OCI-LY7 (cell line): Measurements from ENCODE around the gene MAP3K5. TPM values are rescaled to one million over a fixed set of nuclear protein-coding genes. Genes with fewer than 3 reads are reported as not detected.

Source experiments
- Bru-seq: library from RNA; stranded (reverse); fragments of 400-500 nt; gene quantifications from one replicate; lab custom pipeline; 2021; lab: Mats Ljungman, UMichigan
- BruChase-seq, 2 experiments: library from RNA; stranded (reverse); fragments of 400-500 nt; gene quantifications; one replicate each; lab custom pipeline; 2021; lab: Mats Ljungman, UMichigan
- BruUV-seq: library from RNA; stranded (reverse); fragments of 400-500 nt; replicated peaks from 2 replicates; lab custom pipeline; 2021; lab: Mats Ljungman, UMichigan
- CTCF ChIA-PET: fragments of 300-600 bp; sonication (Branson Sonifier 250); formaldehyde crosslinking; loops from one replicate; lab custom pipeline; 2022; ENCODE audit warnings: antibody characterized with exemption; ENCODE audit not compliant: unreplicated experiment; lab: Charles Lee
- POLR2A ChIA-PET: fragments of 300-600 bp; sonication (Branson Sonifier 250); formaldehyde crosslinking; loops from one replicate; lab custom pipeline; 2022; ENCODE audit warnings: antibody characterized with exemption; lab: Charles Lee
- DNase-seq: peaks from one replicate; pipeline ENCODE4 v3.0.0-alpha.2; 2015; ENCODE audit warnings: low spot score
- H2AFZ ChIP-seq: fragments of 200-600 bp; sonication (generic), shearing (Covaris generic); 2 replicates; pipeline ENCODE4 v1.6.1; 2014; ENCODE audit warnings: mild to moderate bottlenecking, antibody characterized with exemption, low read length, moderate library complexity
- H3K27ac ChIP-seq: fragments of 200-600 bp; sonication (generic); 2 replicates; pipeline ENCODE4 v1.5.1; 2014; ENCODE audit warnings: mixed run types, low read depth, mild to moderate bottlenecking, moderate library complexity, low read length, inconsistent platforms; ENCODE audit not compliant: poor library complexity, severe bottlenecking
- H3K36me3 ChIP-seq: fragments of 200-600 bp; sonication (generic); 2 replicates; pipeline ENCODE4 v1.6.1; 2014; ENCODE audit warnings: mild to moderate bottlenecking, antibody characterized with exemption, low read length, moderate library complexity, mixed read lengths; ENCODE audit not compliant: insufficient read depth
- H3K4me1 ChIP-seq: fragments of 200-600 bp; sonication (generic); 2 replicates; pipeline ENCODE4 v1.5.1; 2014; ENCODE audit warnings: mild to moderate bottlenecking, low read length; ENCODE audit not compliant: insufficient read depth, poor library complexity, severe bottlenecking
- H3K4me2 ChIP-seq: fragments of 200-600 bp; sonication (generic); 2 replicates; pipeline ENCODE4 v1.6.1; 2014; ENCODE audit warnings: mild to moderate bottlenecking, low read length
- H3K4me3 ChIP-seq: fragments of 200-600 bp; sonication (generic); 2 replicates; pipeline ENCODE4 v1.5.1; 2014; ENCODE audit warnings: mild to moderate bottlenecking, low read depth, low read length; ENCODE audit not compliant: poor library complexity, severe bottlenecking
- H3K79me2 ChIP-seq: fragments of 200-600 bp; sonication (generic); 2 replicates; pipeline ENCODE4 v1.6.1; 2016; ENCODE audit warnings: low read depth, mild to moderate bottlenecking, low read length, moderate library complexity, mixed read lengths; ENCODE audit not compliant: insufficient read depth
- H3K9me2 ChIP-seq: fragments of 200-600 bp; sonication (generic); 2 replicates; pipeline ENCODE4 v1.6.1; 2016; ENCODE audit warnings: mild to moderate bottlenecking, low read length, mixed read lengths; ENCODE audit not compliant: insufficient read depth
- H3K9me3 ChIP-seq: fragments of 200-600 bp; sonication (generic); 2 replicates; pipeline ENCODE4 v1.6.1; 2014; ENCODE audit warnings: mild to moderate bottlenecking, mixed run types, low read length, mixed read lengths
- H4K20me1 ChIP-seq: fragments of 200-600 bp; sonication (generic); 2 replicates; pipeline ENCODE4 v1.6.1; 2014; ENCODE audit warnings: mild to moderate bottlenecking, antibody characterized with exemption, low read length, moderate library complexity, mixed read lengths; ENCODE audit not compliant: insufficient read depth
- CTCF ChIP-seq: fragments of 200-600 bp; sonication (generic); conservative IDR thresholded peaks from 2 replicates; pipeline ENCODE4 v1.5.1; 2014; ENCODE audit warnings: mild to moderate bottlenecking, antibody characterized with exemption, low read length, moderate library complexity, mixed read lengths
- EZH2phosphoT487 ChIP-seq: fragments of 200-600 bp; sonication (generic); IDR thresholded peaks from 2 replicates; pipeline ENCODE4 v1.6.1; 2018; ENCODE audit warnings: low read depth, borderline replicate concordance, mild to moderate bottlenecking, mixed run types, antibody characterized with exemption, low read length, moderate library complexity, mixed read lengths
- intact Hi-C: fragments of 100-400 bp; cut with micrococcal nuclease; formaldehyde crosslinking; loops from one replicate; pipeline ENCODE4 v1.10.0; 2022; ENCODE audit not compliant: unreplicated experiment
- long read RNA-seq: library from polyadenylated mRNA; stranded (forward); transcript quantifications from one replicate; pipeline ENCODE4 v2.0.0, GENCODE V29; 2022
- total RNA-seq, 2 experiments: library from RNA; depleted of rRNA in 1 of 2; stranded (reverse); fragments of >200 nt in 1 of 2; shearing (Covaris generic) in 1 of 2; gene quantifications; 2 replicates each; pipeline ENCODE4 v1.2.3, GENCODE V29; 2014 to 2022

MAP3K5 gene
- total RNA-seq (2014; rRNA removed; shearing (Covaris generic)) (12.0 and 13.8 TPM in 2 replicates), total RNA-seq (2022) (16.6 and 17.1 TPM in 2 replicates), Bru-seq, nascent RNA (percentile 81 among the genes with signal in this experiment), BruChase-seq, experiment 1, labeled RNA remaining after a 6-hour chase (percentile 73 among the genes with signal in this experiment), BruChase-seq, experiment 2, labeled RNA remaining after a 2-hour chase (percentile 69 among the genes with signal in this experiment)
- long read RNA-seq, full-length matches to known transcripts = 6 of 26 reads
- long read RNA-seq, partial matches to known transcripts = 4 of 26 reads
- long read RNA-seq, other reads (novel, unspliced or antisense) = 16 of 26 reads

GRCh38 chr6:136792410-136793262 lies at the start of gene MAP3K5:
Gene MAP3K5, minus strand, starts transcription at chr6:136792477. Its CDS starts 320 bp downstream, at chr6:136792157.
- H3K27ac ChIP-seq = peak within 1 kb of the TSS; percentile 86
- peaks cover 35% of the 10 kb centered on the region for H3K79me2 ChIP-seq

GRCh38 chr6:136840276-136841001 lies 48.2 kb upstream of the MAP3K5 start:
- H3K4me3 ChIP-seq = no peak overlapping the region
- intact Hi-C loops = no loop called here
- H3K79me2 ChIP-seq = no peaks in the 10 kb centered on the region
- no peaks in the 10 kb centered on the region for H3K4me1 ChIP-seq
- TF ChIP-seq EZH2phosphoT487 = no peak
- no peak for TF ChIP-seq CTCF
- H2AFZ ChIP-seq = no peak overlapping the region
- H3K9me3 ChIP-seq = no peaks in the 10 kb centered on the region
- POLR2A ChIA-PET = interaction anchor here (0.8 kb wide), 1 partner anchor 38 kb away, joined by 7 read pairs; no protein-coding TSS in a partner anchor
- no peak overlapping the region for H3K27ac ChIP-seq
- H3K36me3 ChIP-seq = no peaks in the 10 kb centered on the region
- no TSS peak for BruUV-seq
- no peaks in the 10 kb centered on the region for H4K20me1 ChIP-seq
- no peak for DNase-seq
- no peaks in the 10 kb centered on the region for H3K9me2 ChIP-seq
- no peak overlapping the region for H3K4me2 ChIP-seq
- CTCF ChIA-PET = no interaction called here

More at GRCh38 chr6:136792410-136793262, at the start of gene MAP3K5:
- H4K20me1 ChIP-seq = no peaks in the 10 kb centered on the region
- H3K9me3 ChIP-seq = no peaks in the 10 kb centered on the region
- H3K36me3 ChIP-seq = 0 out of 2 replicates have a peak, but pooled peaks cover 5% of the 10 kb centered on the region
- DNase-seq = peak; percentile 94
- peak within 1 kb of the TSS; percentile 94 for H3K4me3 ChIP-seq
- POLR2A ChIA-PET = interaction anchor here (0.6 to 9.6 kb wide), 18 partner anchors 9 to 502 kb away, joined by 3 to 156 read pairs (median 4); partner anchors contain the start of gene BCLAF1
- H3K4me1 ChIP-seq = peaks cover 34% of the 10 kb centered on the region
- peak within 1 kb of the TSS; percentile 89 for H3K4me2 ChIP-seq
- CTCF ChIA-PET = interaction anchor here (0.5 to 2.1 kb wide), 24 partner anchors 8 to 1629 kb away, joined by 3 to 68 read pairs (median 4); no protein-coding TSS in a partner anchor
- intact Hi-C loops = loop anchor here (1.0 to 10.0 kb wide), 6 partner anchors 40 to 508 kb away; partner anchors contain the start of gene BCLAF1
- TF ChIP-seq CTCF = peak; percentile 83
- TF ChIP-seq EZH2phosphoT487 = no peak
- H3K9me2 ChIP-seq = no peaks in the 10 kb centered on the region
- no TSS peak for BruUV-seq
- H2AFZ ChIP-seq = peak within 1 kb of the TSS; percentile 89
